SH-SY5Y (cell line): ENCODE data around the gene ERFE.

Experiments used
- GATA2 ChIP-seq: IDR thresholded peaks from 2 replicates; pipeline ENCODE4 v1.6.1; 2011; ENCODE audit warnings: mild to moderate bottlenecking, low read depth, low read length
- GATA3 ChIP-seq: IDR thresholded peaks from 2 replicates; pipeline ENCODE4 v1.6.1; 2011; ENCODE audit warnings: low read depth, mild to moderate bottlenecking, low read length, moderate library complexity

The ERFE gene

GRCh38 chr2:238141541-238142318, 17.0 kb upstream of the ERFE start:
- no peak for TF ChIP-seq GATA3

- TF ChIP-seq GATA2 (no peak), GATA3 (no peak)
These were observed 16.2 kb upstream of the ERFE start for GRCh38 chr2:238142382-238143205.

- no peak for TF ChIP-seq GATA3
These were observed 15.4 kb upstream of the ERFE start for GRCh38 chr2:238143239-238143951.

- no peak for TF ChIP-seq GATA2
- no peak for TF ChIP-seq GATA3
These were observed 14.5 kb upstream of the ERFE start for GRCh38 chr2:238144262-238144661.

GRCh38 chr2:238145046-238145445, 13.7 kb upstream of the ERFE start:
- no peak for TF ChIP-seq GATA3
- no peak for TF ChIP-seq GATA2

GRCh38 chr2:238145851-238146250, 12.9 kb upstream of the ERFE start:
- TF ChIP-seq GATA2 (no peak), GATA3 (no peak)

GRCh38 chr2:238146884-238147544, 11.8 kb upstream of the ERFE start:
- TF ChIP-seq GATA3 (no peak), GATA2 (no peak)

GRCh38 chr2:238148981-238149380, 9.8 kb upstream of the ERFE start:
- no peak for TF ChIP-seq GATA2

GRCh38 chr2:238149841-238150572, 8.8 kb upstream of the ERFE start:
- TF ChIP-seq GATA3 (no peak), GATA2 (no peak)

GRCh38 chr2:238150686-238151085, 8.1 kb upstream of the ERFE start:
- TF ChIP-seq GATA3 (no peak), GATA2 (no peak)

- TF ChIP-seq GATA2 (no peak), GATA3 (no peak)
These were observed 7.6 kb upstream of the ERFE start for GRCh38 chr2:238151205-238151604.

- TF ChIP-seq GATA3 (no peak), GATA2 (no peak)
These were observed 7.0 kb upstream of the ERFE start for GRCh38 chr2:238151628-238152235.

- no peak for TF ChIP-seq GATA2
- TF ChIP-seq GATA3 = no peak
These were observed 5.7 kb upstream of the ERFE start for GRCh38 chr2:238152771-238153688.
